LNCaP clone FGC (cell line): ENCODE results near the gene TRPM5.

ENCODE experiments used
- DNase-seq: peaks from one replicate; pipeline ENCODE4 v3.0.0-alpha.2; 2011; ENCODE audit warnings: low read depth
- H3K4me3 ChIP-seq: 2 replicates; pipeline ENCODE4 v1.5.1; 2011; ENCODE audit warnings: mild to moderate bottlenecking, low read depth, low read length, control low read depth
- CTCF ChIP-seq: IDR thresholded peaks from 2 replicates; pipeline ENCODE4 v1.5.1; 2012; ENCODE audit warnings: mild to moderate bottlenecking; ENCODE audit not compliant: control insufficient read depth, insufficient read depth; ENCODE audit errors: extremely low read depth

Gene TRPM5

GRCh38 chr11:2446590-2447252 is 2.4 kb upstream of the TRPM5 start:
- no peak overlapping the region for H3K4me3 ChIP-seq
- no peak for TF ChIP-seq CTCF
- no peak for DNase-seq

GRCh38 chr11:2445746-2446551 is 1.6 kb upstream of the TRPM5 start:
- no peak for DNase-seq
- H3K4me3 ChIP-seq = peak overlapping the region; percentile 44

GRCh38 chr11:2444821-2445745 is 769 bp upstream of the TRPM5 start, which contains the start of gene KCNQ1:
Gene KCNQ1, plus strand, starts transcription at chr11:2445008. Its CDS starts 91 bp downstream, at chr11:2445099.
- no peak for TF ChIP-seq CTCF
- peak within 1 kb of the TSS; percentile 44 for H3K4me3 ChIP-seq
- DNase-seq = peak; percentile 4

More at GRCh38 chr11:2445746-2446551, 1.6 kb upstream of the TRPM5 start:
- no peak for TF ChIP-seq CTCF

- DNase-seq = no peak
- no peak for TF ChIP-seq CTCF
- H3K4me3 ChIP-seq = no peak overlapping the region
These were observed 908 bp downstream of the TRPM5 start for GRCh38 chr11:2443406-2443805.

- H3K4me3 ChIP-seq = no peak overlapping the region
- no peak for TF ChIP-seq CTCF
- peak; percentile 6 for DNase-seq
These were observed 1.7 kb downstream of the TRPM5 start for GRCh38 chr11:2442589-2442988.

GRCh38 chr11:2441171-2441570 is 3.1 kb downstream of the TRPM5 start:
- TF ChIP-seq CTCF = no peak
- DNase-seq = no peak
- H3K4me3 ChIP-seq = no peak overlapping the region
